ENCODE measurements around the gene DRC3.

- TF ChIP-seq CTCF (IDR thresholded peaks at IDR 0.05) (no peak), POLR2A (IDR thresholded peaks at IDR 0.05) (no peak)
These were observed 46.6 kb upstream of the DRC3 start for GRCh38 chr17:17926036-17926435.

All from vagina (tissue), 2 donors.